ENCODE measurements around the gene ENTPD8. TPM values are rescaled to one million over a fixed set of nuclear protein-coding genes. Genes with fewer than 3 reads are reported as not detected.
"Not testable (repeated sequence)": the region's sequence is repeated elsewhere in the genome, so short reads cannot be mapped to it uniquely, and the experiment has no call there.

ENTPD8 gene
- total RNA-seq, 3 donors from 2014 or later: 2.0 to 3.2 TPM; not detected in 1

DNA sequence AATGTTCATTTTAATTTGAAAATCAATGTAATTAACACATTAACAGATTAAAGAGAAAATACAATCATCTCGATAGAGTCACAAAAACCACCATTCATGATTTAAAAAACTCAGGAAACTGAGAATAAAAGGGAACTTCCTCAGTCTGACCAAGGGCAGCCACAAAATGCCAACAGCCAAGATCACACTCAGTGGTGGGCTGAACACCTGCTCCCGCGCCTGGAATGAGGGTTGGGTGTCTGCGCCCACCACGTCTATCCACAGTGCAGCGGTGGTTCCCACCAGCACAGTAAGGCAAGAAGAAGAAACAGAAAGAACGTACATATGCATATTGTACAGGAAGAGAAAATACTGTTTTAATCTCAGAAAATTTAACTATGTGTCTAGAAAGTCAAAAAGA lies 29.6 kb upstream of the ENTPD8 start:
- Histone ChIP-seq H3K9me3 (peaks cover 7 to 8% of the 10 kb centered on the region in 2 donors), H3K4me3 (no peak overlapping the region), H3K27me3 (no peaks in the 10 kb centered on the region), H3K4me1 (no peaks in the 10 kb centered on the region), H3K27ac (no peak overlapping the region), H3K36me3 (no peaks in the 10 kb centered on the region)
- intact Hi-C loops (cut with DNase I; ENCODE audit: low total_unique reads): no loop called here
- no peak for DNase-seq (ENCODE audit: low spot score in 2 of 2)
- no peak for TF ChIP-seq POLR2AphosphoS5 (IDR thresholded peaks at IDR 0.05)

DNA sequence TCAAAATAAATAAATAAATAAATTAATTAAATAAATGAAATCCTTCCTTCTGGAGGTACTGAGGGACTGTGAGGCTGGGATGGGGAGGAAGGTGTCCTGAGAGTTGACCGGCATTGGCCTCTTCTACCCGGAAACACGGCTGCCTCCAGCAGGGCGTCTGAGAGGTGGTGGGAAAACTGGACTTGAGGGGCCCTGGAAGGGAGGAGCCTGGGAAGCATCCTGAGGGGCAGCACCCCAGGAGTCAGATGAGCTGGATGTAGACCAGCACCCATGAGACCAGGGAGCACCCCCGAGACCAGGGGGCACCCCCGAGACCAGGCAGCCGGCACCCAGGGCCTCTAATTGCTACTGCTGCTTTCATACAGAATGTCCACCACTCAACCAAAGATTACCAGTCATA lies 26.7 kb upstream of the ENTPD8 start:
- no peaks in the 10 kb centered on the region for H3K36me3 ChIP-seq
- H3K27ac ChIP-seq: no peak overlapping the region
- no peaks in the 10 kb centered on the region for H3K27me3 ChIP-seq
- no peak for DNase-seq (ENCODE audit: low spot score in 2 of 2)
- no peaks in the 10 kb centered on the region for H3K4me1 ChIP-seq
- no peak for TF ChIP-seq POLR2A (IDR thresholded peaks at IDR 0.05)
- TF ChIP-seq POLR2AphosphoS5 (IDR thresholded peaks at IDR 0.05): no peak
- no peak for TF ChIP-seq CTCF (IDR thresholded peaks at IDR 0.05)
- H3K9me3 ChIP-seq: no peaks in the 10 kb centered on the region
- H3K4me3 ChIP-seq: no peak overlapping the region
- intact Hi-C loops (cut with DNase I; ENCODE audit: low total_unique reads): no loop called here

GRCh38 chr9:137467161-137467581 lies 26.0 kb upstream of the ENTPD8 start:
- Histone ChIP-seq H3K36me3 (no peaks in the 10 kb centered on the region), H3K4me1 (no peaks in the 10 kb centered on the region), H3K27me3 (no peaks in the 10 kb centered on the region), H3K27ac (no peak overlapping the region), H3K4me3 (no peak overlapping the region), H3K9me3 (no peaks in the 10 kb centered on the region)
- intact Hi-C loops (cut with DNase I; ENCODE audit: low total_unique reads): no loop called here
- DNase-seq (ENCODE audit: low spot score in 2 of 2): no peak
- TF ChIP-seq POLR2A (IDR thresholded peaks at IDR 0.05) (no peak), CTCF (IDR thresholded peaks at IDR 0.05) (no peak), POLR2AphosphoS5 (IDR thresholded peaks at IDR 0.05) (no peak)

DNA sequence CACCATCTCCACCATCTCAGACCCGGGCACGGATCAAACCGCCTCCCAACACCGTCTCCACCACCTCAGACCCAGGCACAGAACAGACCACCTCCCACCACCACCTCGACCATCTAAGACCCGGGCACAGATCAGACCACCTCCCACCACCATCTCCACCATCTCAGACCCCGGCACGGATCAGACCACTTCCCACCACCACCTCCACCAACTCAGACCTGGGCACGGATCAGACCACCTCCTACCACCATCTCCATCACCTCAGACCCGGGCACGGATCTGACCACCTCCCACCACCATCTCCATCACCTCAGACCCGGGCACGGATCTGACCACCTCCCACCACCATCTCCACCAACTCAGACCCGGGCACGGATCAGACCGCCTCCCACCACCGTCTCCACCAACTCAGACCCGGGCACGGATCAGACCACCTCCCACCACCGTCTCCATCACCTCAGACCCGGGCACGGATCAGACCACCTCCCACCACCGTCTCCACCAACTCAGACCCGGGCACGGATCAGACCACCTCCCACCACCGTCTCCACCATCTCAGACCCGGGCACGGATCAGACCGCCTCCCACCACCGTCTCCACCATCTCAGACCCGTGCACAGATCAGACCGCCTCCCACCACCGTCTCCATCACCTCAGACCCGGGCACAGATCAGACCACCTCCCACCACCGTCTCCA lies 25.4 kb upstream of the ENTPD8 start:
- intact Hi-C loops (cut with DNase I; ENCODE audit: low total_unique reads); H3K4me3 ChIP-seq; H3K36me3 ChIP-seq; H3K4me1 ChIP-seq; DNase-seq (ENCODE audit: low spot score in 2 of 2); H3K9me3 ChIP-seq; H3K27ac ChIP-seq; H3K27me3 ChIP-seq: not testable (repeated sequence)

- H3K4me1 ChIP-seq: no peaks in the 10 kb centered on the region
- TF ChIP-seq POLR2A (IDR thresholded peaks at IDR 0.05): no peak
- TF ChIP-seq CTCF (IDR thresholded peaks at IDR 0.05): no peak
- TF ChIP-seq POLR2AphosphoS5 (IDR thresholded peaks at IDR 0.05): no peak
- no peak overlapping the region for H3K4me3 ChIP-seq
- no peaks in the 10 kb centered on the region for H3K36me3 ChIP-seq
- H3K27me3 ChIP-seq: no peaks in the 10 kb centered on the region
- intact Hi-C loops (cut with DNase I; ENCODE audit: low total_unique reads): no loop called here
- H3K27ac ChIP-seq: no peak overlapping the region
- no peak for DNase-seq (ENCODE audit: low spot score in 2 of 2)
- no peaks in the 10 kb centered on the region for H3K9me3 ChIP-seq
Measured at GRCh38 chr9:137465720-137466388, 24.7 kb upstream of the ENTPD8 start.

DNA sequence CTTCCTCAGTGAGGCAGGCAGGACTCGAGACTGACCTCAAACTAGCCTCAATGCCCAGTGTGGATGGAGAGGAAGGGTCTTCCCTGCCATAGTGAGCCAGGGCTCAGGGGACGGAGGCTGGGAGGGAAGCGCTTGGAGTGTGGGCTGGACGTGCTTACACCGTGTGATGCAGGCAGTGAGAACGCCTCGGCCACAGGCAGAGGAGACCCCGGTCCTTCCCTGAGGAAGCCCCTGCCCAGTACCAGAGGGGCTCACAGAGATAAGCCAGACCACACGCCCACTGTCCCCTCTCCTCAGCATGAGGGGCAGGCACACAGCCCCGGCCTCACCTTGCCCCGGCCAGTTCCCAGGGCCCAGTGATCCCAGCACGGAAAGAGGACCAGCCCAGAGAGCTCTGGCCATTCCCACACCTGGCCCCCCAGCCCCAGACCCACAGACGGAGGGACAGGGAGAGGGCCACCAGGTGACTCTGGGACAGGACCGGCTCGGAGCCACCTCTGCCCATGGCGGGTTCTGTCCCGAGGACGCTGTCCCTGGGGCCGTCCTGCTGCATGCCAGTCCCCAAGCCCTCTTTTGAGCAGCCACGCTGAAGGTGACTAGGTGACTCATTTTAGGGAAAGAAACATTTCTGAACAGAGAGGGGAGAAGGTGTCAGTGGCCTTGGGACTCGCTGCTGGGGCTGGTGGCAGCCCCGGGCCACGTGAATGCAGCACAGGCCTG lies 24.0 kb upstream of the ENTPD8 start:
- H3K27me3 ChIP-seq: no peaks in the 10 kb centered on the region
- no peak for TF ChIP-seq POLR2AphosphoS5 (IDR thresholded peaks at IDR 0.05)
- no peak for TF ChIP-seq CTCF (IDR thresholded peaks at IDR 0.05)
- no peak for TF ChIP-seq POLR2A (IDR thresholded peaks at IDR 0.05)
- no peaks in the 10 kb centered on the region for H3K36me3 ChIP-seq
- no peak overlapping the region for H3K4me3 ChIP-seq
- intact Hi-C loops (cut with DNase I; ENCODE audit: low total_unique reads): no loop called here
- no peak overlapping the region for H3K27ac ChIP-seq
- H3K4me1 ChIP-seq: no peaks in the 10 kb centered on the region
- no peak for DNase-seq (ENCODE audit: low spot score in 2 of 2)
- H3K9me3 ChIP-seq: no peaks in the 10 kb centered on the region

Measured in breast epithelium (tissue), 4 donors.